K562 (cell line): ENCODE results near the gene HERC3. TPM values are rescaled to one million over a fixed set of nuclear protein-coding genes. Genes with fewer than 3 reads are reported as not detected.
A peak's percentile ranks its signal among the peaks of the same experiment; 100 is the strongest.

Experiments used
- ATAC-seq: fragments of 200-7000 bp; cut with Tn5 transposase; 3 replicates; pipeline ENCODE4 v1.9.1; 2020; ENCODE audit warnings: moderate library complexity
- BruUV-seq: library from RNA; stranded (reverse); fragments of 400-500 nt; replicated peaks from 2 replicates; lab custom pipeline; 2021; lab: Mats Ljungman, UMichigan
- CTCF ChIA-PET: fragments of 300-600 bp; formaldehyde crosslinking; extraction: SDS; loops from one replicate; lab custom pipeline; 2021; ENCODE audit warnings: low intra/inter-chr PET ratio; lab: Yijun Ruan, JAX
- POLR2A ChIA-PET: fragments of 300-600, 350-650 bp; sonication (Branson Sonifier 250); formaldehyde crosslinking; extraction: SDS; loops from one replicate; lab custom pipeline; 2021; ENCODE audit warnings: antibody characterized with exemption, inconsistent platforms; lab: Yijun Ruan, JAX
- DNase-seq, 4 experiments: peaks; one replicate each; pipeline versions ENCODE4 v3.0.0 to v3.0.0-alpha.2; 2011 to 2018; ENCODE audit warnings: low spot score in 3 of 4, mixed read lengths in 3 of 4; ENCODE audit errors: extremely low read depth in 1 of 4
- FAIRE-seq: peaks from 2 replicates; lab custom pipeline; 2011; peaks lifted over from hg19 to GRCh38; lab: Jason Lieb, UNC
- H2AFZ ChIP-seq: 2 replicates; pipeline ENCODE4 v1.6.0; 2011; ENCODE audit warnings: low read depth, low read length, control low read depth, inconsistent platforms
- H3K27ac ChIP-seq: fragments of 200-600 bp; 3 replicates; pipeline ENCODE4 v1.8.0; 2011; ENCODE audit warnings: low read depth, mild to moderate bottlenecking, control low read depth, inconsistent platforms, low read length, moderate library complexity, mixed read lengths; ENCODE audit errors: extremely low read depth
- H3K27me3 ChIP-seq, 2 experiments: fragments of 300-600 bp in 1 of 2; 2 replicates in 1 of 2; 3 replicates in 1 of 2; pipeline versions ENCODE4 v1.6.0 to v1.8.0; 2011; ENCODE audit warnings: inconsistent platforms in 2 of 2, low read length in 2 of 2, mild to moderate bottlenecking in 1 of 2, mixed read lengths in 1 of 2, moderate library complexity in 1 of 2; ENCODE audit not compliant: control insufficient read depth in 2 of 2, insufficient read depth in 2 of 2
- H3K36me3 ChIP-seq: fragments of 300-600 bp; 3 replicates; pipeline ENCODE4 v1.8.0; 2011; ENCODE audit warnings: mild to moderate bottlenecking, low read length, inconsistent platforms; ENCODE audit not compliant: control insufficient read depth, insufficient read depth
- H3K4me1 ChIP-seq, 2 experiments: fragments of 200-600 bp in 1 of 2; replicated peaks in 1 of 2; 2 replicates in 1 of 2; 3 replicates in 1 of 2; pipeline versions ENCODE4 v1.5.1 to v1.8.0; 2011; ENCODE audit warnings: inconsistent platforms in 2 of 2, low read length in 2 of 2, mild to moderate bottlenecking in 1 of 2, mixed read lengths in 1 of 2, moderate library complexity in 1 of 2; ENCODE audit not compliant: control insufficient read depth in 2 of 2, insufficient read depth in 2 of 2
- H3K4me2 ChIP-seq: 2 replicates; pipeline ENCODE4 v1.6.1; 2011; ENCODE audit warnings: low read length, control low read depth, inconsistent platforms, mixed read lengths; ENCODE audit not compliant: insufficient read depth
- H3K4me3 ChIP-seq: fragments of 200-600 bp; sonication (generic), shearing (Covaris generic); 2 replicates; pipeline ENCODE4 v1.5.1; 2016; ENCODE audit warnings: control low read depth, inconsistent platforms
- H3K79me2 ChIP-seq: fragments of 200-600 bp; 3 replicates; pipeline ENCODE4 v1.8.0; 2011; ENCODE audit warnings: low read length, inconsistent platforms; ENCODE audit not compliant: control insufficient read depth, insufficient read depth
- H3K9ac ChIP-seq, 2 experiments: 2 replicates each; pipeline versions ENCODE4 v1.6.0 to v1.6.1; 2011; ENCODE audit warnings: low read depth in 2 of 2, low read length in 2 of 2, control low read depth in 1 of 2, inconsistent platforms in 1 of 2, mild to moderate bottlenecking in 1 of 2, mixed read lengths in 1 of 2; ENCODE audit not compliant: insufficient read depth in 1 of 2
- H3K9me1 ChIP-seq: one replicate; pipeline ENCODE4 v1.6.0; 2011; ENCODE audit warnings: inconsistent platforms, mild to moderate bottlenecking, low read length, moderate library complexity; ENCODE audit not compliant: control insufficient read depth, insufficient read depth
- H3K9me3 ChIP-seq: replicated peaks from 2 replicates; pipeline ENCODE4 v1.5.1; 2011; ENCODE audit warnings: low read depth, low read length, inconsistent platforms; ENCODE audit not compliant: control insufficient read depth, insufficient read depth
- H4K20me1 ChIP-seq: replicated peaks from 2 replicates; pipeline ENCODE4 v1.6.1; 2011; ENCODE audit warnings: low read length, inconsistent platforms, mixed read lengths; ENCODE audit not compliant: control insufficient read depth, insufficient read depth
- C11orf30 ChIP-seq: fragments of 450-650 bp; IDR thresholded peaks from 2 replicates; pipeline ENCODE4 v1.6.1; 2016; ENCODE audit warnings: low read depth, mild to moderate bottlenecking
- CCNT2 ChIP-seq: IDR thresholded peaks from 2 replicates; pipeline ENCODE4 v1.6.1; 2011; ENCODE audit warnings: borderline replicate concordance, low read depth, mild to moderate bottlenecking, moderate library complexity, mixed read lengths, low read length; ENCODE audit not compliant: insufficient read length; ENCODE audit errors: extremely low read depth
- CSDE1 ChIP-seq, 2 experiments: fragments of 450-650 bp; IDR thresholded peaks; 2 replicates each; pipeline ENCODE4 v1.6.1; 2016; ENCODE audit warnings: mild to moderate bottlenecking in 1 of 2
- FOSL1 ChIP-seq: fragments of 200-800 bp; sonication (Bioruptor generic); conservative IDR thresholded peaks from 2 replicates; pipeline ENCODE4 v1.6.1; 2016; ENCODE audit warnings: missing genetic modification characterization, missing compliant biosample characterization
- KLF16 ChIP-seq: IDR thresholded peaks from 2 replicates; pipeline ENCODE4 v1.6.1; 2016; ENCODE audit warnings: antibody characterized with exemption
- MAFG ChIP-seq: fragments of 450-650 bp; conservative IDR thresholded peaks from 2 replicates; pipeline ENCODE4 v1.6.1; 2016; ENCODE audit warnings: missing genetic modification characterization, missing compliant biosample characterization
- MCM2 ChIP-seq: fragments of 450-650 bp; IDR thresholded peaks from 2 replicates; pipeline ENCODE4 v1.6.1; 2017; ENCODE audit warnings: low read depth, mild to moderate bottlenecking
- MLX ChIP-seq, 2 experiments: fragments of 450-650 bp in 1 of 2; sonication (generic) in 1 of 2; formaldehyde crosslinking; conservative IDR thresholded peaks; 2 replicates each; pipeline versions ENCODE4 v1.4.0 to v1.8.1; 2020 to 2022; ENCODE audit warnings: mild to moderate bottlenecking in 1 of 2, missing genetic modification reagents in 1 of 2
- NFE2 ChIP-seq: IDR thresholded peaks from 2 replicates; pipeline ENCODE4 v1.6.1; 2014; ENCODE audit warnings: antibody characterized with exemption, low read depth
- SREBF2 ChIP-seq: sonication (generic); formaldehyde crosslinking; IDR thresholded peaks from 2 replicates; pipeline ENCODE4 v1.4.0; 2020; ENCODE audit warnings: mild to moderate bottlenecking, missing genetic modification reagents
- ZNF133 ChIP-seq: fragments of 250-450 bp; sonication (Bioruptor Pico); IDR thresholded peaks from 2 replicates; pipeline ENCODE4 v1.4.0; 2020; ENCODE audit warnings: mild to moderate bottlenecking
- ZNF174 ChIP-seq: fragments of 250-450 bp; sonication (Bioruptor Pico); IDR thresholded peaks from 2 replicates; pipeline ENCODE4 v1.4.0; 2020; ENCODE audit warnings: mild to moderate bottlenecking
- ZNF212 ChIP-seq: fragments of 450-650 bp; formaldehyde crosslinking; IDR thresholded peaks from 2 replicates; pipeline ENCODE4 v1.4.0; 2020; ENCODE audit warnings: mild to moderate bottlenecking
- ZNF316 ChIP-seq: fragments of 450-650 bp; IDR thresholded peaks from 2 replicates; pipeline ENCODE4 v1.6.1; 2016
- WGBS: fragments of 100-300 bp; shearing (Covaris generic); methylation state at CpG from one replicate; pipeline ENCODE4 v1.1.6; 2016; ENCODE audit warnings: low coverage, mixed read lengths; ENCODE audit not compliant: insufficient coverage; ENCODE audit errors: missing lambda C conversion rate; 5-methylcytosine and 5-hydroxymethylcytosine counted together
- in situ Hi-C: fragments of 300-500 bp; cut with MboI; formaldehyde crosslinking; loops from 4 replicates; pipeline ENCODE4 v1.15.0; 2018; ENCODE audit warnings: inconsistent platforms, mixed read lengths
- intact Hi-C: fragments of 100-400 bp; cut with micrococcal nuclease; formaldehyde crosslinking; loops from 2 replicates; pipeline ENCODE4 v1.14.2; 2022
- polyA plus RNA-seq, 8 experiments: library from polyadenylated mRNA; depleted of rRNA in 4 of 8; stranded (reverse) in 5 of 8; unstranded in 3 of 8; fragments of >200 nt; fragmentation: Nextera tagmentation in 2 of 8; fragmentation: Illumina TruSeq in 1 of 8; extraction: Ambion mirVana in 2 of 8; extraction: Trizol in 1 of 8; gene quantifications; 2 replicates each; pipeline versions ENCODE4 v1.2.1 to v1.2.3, GENCODE V29; 2011 to 2014; ENCODE audit warnings: inconsistent platforms in 1 of 8, missing spikeins in 1 of 8
- total RNA-seq, 7 experiments: library from RNA; depleted of rRNA in 6 of 7; stranded (reverse); fragments of >200 nt in 6 of 7; fragmentation: Illumina TruSeq in 2 of 7; extraction: Trizol in 2 of 7; gene quantifications; 2 replicates each; pipeline versions ENCODE4 v1.2.1 to v1.2.3, GENCODE V29; 2011 to 2021; ENCODE audit warnings: low replicate concordance in 1 of 7
- TF ChIP-seq, protein P1 (sequence below): sonication (generic); formaldehyde crosslinking; IDR thresholded peaks from 2 replicates; pipeline ENCODE4 v1.8.1; 2023; ENCODE audit warnings: mild to moderate bottlenecking, missing genetic modification reagents
- TF ChIP-seq, protein P2 (sequence below): IDR thresholded peaks from 3 replicates; pipeline ENCODE4 v1.6.1; 2011; ENCODE audit warnings: borderline replicate concordance, mild to moderate bottlenecking; ENCODE audit not compliant: insufficient read length, insufficient read depth
- TF ChIP-seq, protein P3 (sequence below): fragments of 250-450 bp; sonication (Bioruptor Pico); IDR thresholded peaks from 2 replicates; pipeline ENCODE4 v1.5.0; 2022; ENCODE audit warnings: mild to moderate bottlenecking

The HERC3 gene
- total and polyA plus RNA-seq, 9 of the 15 experiments (the other 6 are each of a cell fraction or from before 2014, with no cell fraction given), result 1.8 to 13.1 (median 7.6) TPM

DNA sequence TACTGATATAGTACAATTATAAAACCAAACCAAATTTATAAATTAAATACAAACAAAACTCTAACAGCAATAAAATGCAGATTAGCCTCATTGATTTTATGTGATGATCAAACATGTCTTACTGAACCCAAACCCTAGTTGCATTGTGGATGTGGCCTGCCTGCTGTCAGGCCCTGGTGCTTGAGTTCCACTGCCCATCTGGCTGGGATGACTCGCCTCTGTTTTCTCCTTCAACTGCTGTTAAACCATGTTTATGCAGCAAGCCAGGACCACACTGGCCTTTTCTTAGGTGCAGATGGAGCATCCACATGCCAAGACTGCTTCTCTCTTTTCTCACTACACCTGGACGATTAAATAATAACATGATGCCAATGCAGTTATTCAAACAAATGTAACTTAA lies 82.7 kb downstream of the HERC3 start (continued):
- TF ChIP-seq, protein P1, sequence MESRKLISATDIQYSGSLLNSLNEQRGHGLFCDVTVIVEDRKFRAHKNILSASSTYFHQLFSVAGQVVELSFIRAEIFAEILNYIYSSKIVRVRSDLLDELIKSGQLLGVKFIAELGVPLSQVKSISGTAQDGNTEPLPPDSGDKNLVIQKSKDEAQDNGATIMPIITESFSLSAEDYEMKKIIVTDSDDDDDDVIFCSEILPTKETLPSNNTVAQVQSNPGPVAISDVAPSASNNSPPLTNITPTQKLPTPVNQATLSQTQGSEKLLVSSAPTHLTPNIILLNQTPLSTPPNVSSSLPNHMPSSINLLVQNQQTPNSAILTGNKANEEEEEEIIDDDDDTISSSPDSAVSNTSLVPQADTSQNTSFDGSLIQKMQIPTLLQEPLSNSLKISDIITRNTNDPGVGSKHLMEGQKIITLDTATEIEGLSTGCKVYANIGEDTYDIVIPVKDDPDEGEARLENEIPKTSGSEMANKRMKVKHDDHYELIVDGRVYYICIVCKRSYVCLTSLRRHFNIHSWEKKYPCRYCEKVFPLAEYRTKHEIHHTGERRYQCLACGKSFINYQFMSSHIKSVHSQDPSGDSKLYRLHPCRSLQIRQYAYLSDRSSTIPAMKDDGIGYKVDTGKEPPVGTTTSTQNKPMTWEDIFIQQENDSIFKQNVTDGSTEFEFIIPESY (CRISPR knock-in tag), result no peak
- TF ChIP-seq FOSL1 (tag), result no peak

DNA sequence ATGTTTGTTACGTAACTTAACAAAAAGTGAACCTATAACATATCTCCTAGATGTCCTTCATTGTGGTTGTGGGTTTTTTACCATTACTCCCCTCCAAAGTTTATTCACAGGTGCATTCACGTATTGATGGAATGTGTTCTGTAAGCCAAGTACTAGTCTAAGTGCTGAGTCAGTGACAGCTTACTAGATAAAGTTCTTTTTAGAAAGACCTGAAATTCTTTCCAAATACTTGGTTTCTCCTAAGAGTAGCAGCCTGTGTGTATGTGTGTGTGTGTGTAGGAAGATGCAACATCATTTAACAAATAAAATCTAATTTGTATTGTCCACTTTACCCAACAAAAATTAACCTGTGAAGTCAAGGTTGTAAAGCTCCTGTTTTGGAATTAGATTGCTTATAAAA lies 83.3 kb downstream of the HERC3 start:
- H3K36me3 ChIP-seq, result no peaks in the 10 kb centered on the region
- intact Hi-C loops, result loop anchor here (10.0 kb wide), 1 partner anchor 119 kb away; no protein-coding TSS in a partner anchor
- H2AFZ ChIP-seq, result no peak overlapping the region
- FAIRE-seq, result peak; percentile 11
- no peak for ATAC-seq
- ChIA-PET POLR2A (interaction anchor here (1.0 kb wide), 1 partner anchor 23 kb away, joined by 4 read pairs; no protein-coding TSS in a partner anchor), CTCF (no interaction called here)
- H3K9ac ChIP-seq, result no peak overlapping the region
- H3K9me1 ChIP-seq, result no peaks in the 10 kb centered on the region
- no peak overlapping the region for H3K4me2 ChIP-seq
- peaks cover 0 to 2% of the 10 kb centered on the region in 2 experiments; a peak in 1 of 5 replicates for H3K4me1 ChIP-seq
- H3K27me3 ChIP-seq, result no peaks in the 10 kb centered on the region
- BruUV-seq, result no TSS peak
- no peaks in the 10 kb centered on the region for H4K20me1 ChIP-seq
- no peaks in the 10 kb centered on the region for H3K79me2 ChIP-seq
- H3K27ac ChIP-seq, result no peak overlapping the region
- no peak overlapping the region for H3K4me3 ChIP-seq
- H3K9me3 ChIP-seq, result no peaks in the 10 kb centered on the region; the same call in 1 of the 2 replicates
- 69% methylated on average over 2 of the region's 2 CpGs for WGBS
- in situ Hi-C loops, result no loop called here
- no peak for DNase-seq
- TF ChIP-seq ZNF212 (CRISPR knock-in tag) (no peak), ZNF316 (peak; percentile 58), MLX (CRISPR knock-in tag; conservative IDR thresholded peaks at IDR 0.05) (no peak), CCNT2 (no peak), MAFG (0 out of 2 replicates have a peak, but pooled peaks have one; percentile 6), MCM2 (no peak), CSDE1 (IDR thresholded peaks at IDR 0.05) (no peak), ZNF174 (CRISPR knock-in tag) (no peak), C11orf30 (peak; percentile 36), SREBF2 (CRISPR knock-in tag) (no peak), ZNF133 (CRISPR knock-in tag) (no peak), KLF16 (no peak), NFE2 (0 out of 2 replicates have a peak, but pooled peaks have one; percentile 11)
- TF ChIP-seq, protein P2, sequence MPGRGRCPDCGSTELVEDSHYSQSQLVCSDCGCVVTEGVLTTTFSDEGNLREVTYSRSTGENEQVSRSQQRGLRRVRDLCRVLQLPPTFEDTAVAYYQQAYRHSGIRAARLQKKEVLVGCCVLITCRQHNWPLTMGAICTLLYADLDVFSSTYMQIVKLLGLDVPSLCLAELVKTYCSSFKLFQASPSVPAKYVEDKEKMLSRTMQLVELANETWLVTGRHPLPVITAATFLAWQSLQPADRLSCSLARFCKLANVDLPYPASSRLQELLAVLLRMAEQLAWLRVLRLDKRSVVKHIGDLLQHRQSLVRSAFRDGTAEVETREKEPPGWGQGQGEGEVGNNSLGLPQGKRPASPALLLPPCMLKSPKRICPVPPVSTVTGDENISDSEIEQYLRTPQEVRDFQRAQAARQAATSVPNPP, result no peak
- TF ChIP-seq, protein P3, sequence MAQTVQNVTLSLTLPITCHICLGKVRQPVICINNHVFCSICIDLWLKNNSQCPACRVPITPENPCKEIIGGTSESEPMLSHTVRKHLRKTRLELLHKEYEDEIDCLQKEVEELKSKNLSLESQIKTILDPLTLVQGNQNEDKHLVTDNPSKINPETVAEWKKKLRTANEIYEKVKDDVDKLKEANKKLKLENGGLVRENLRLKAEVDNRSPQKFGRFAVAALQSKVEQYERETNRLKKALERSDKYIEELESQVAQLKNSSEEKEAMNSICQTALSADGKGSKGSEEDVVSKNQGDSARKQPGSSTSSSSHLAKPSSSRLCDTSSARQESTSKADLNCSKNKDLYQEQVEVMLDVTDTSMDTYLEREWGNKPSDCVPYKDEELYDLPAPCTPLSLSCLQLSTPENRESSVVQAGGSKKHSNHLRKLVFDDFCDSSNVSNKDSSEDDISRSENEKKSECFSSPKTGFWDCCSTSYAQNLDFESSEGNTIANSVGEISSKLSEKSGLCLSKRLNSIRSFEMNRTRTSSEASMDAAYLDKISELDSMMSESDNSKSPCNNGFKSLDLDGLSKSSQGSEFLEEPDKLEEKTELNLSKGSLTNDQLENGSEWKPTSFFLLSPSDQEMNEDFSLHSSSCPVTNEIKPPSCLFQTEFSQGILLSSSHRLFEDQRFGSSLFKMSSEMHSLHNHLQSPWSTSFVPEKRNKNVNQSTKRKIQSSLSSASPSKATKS (CRISPR knock-in tag), result no peak
